SK-N-SH treated with all-trans-retinoic acid at 6 μM for 48 hours (cell line): ENCODE data around the gene FARP1.

Source experiments
- ARNTL ChIP-seq: fragments of 450-650 bp; formaldehyde crosslinking; IDR thresholded peaks from 2 replicates; pipeline ENCODE4 v1.5.0; 2020; ENCODE audit warnings: low read depth, mild to moderate bottlenecking, moderate library complexity, borderline replicate concordance
- BACH2 ChIP-seq: fragments of 250-450 bp; sonication (Bioruptor Pico); IDR thresholded peaks from 2 replicates; pipeline ENCODE4 v1.9.0; 2021; ENCODE audit warnings: mild to moderate bottlenecking, borderline replicate concordance
- CREB5 ChIP-seq: fragments of 250-450 bp; sonication (Bioruptor Pico); IDR thresholded peaks from 2 replicates; pipeline ENCODE4 v1.5.1; 2020; ENCODE audit warnings: low read depth, mild to moderate bottlenecking, moderate library complexity
- CSRNP3 ChIP-seq: fragments of 250-450 bp; sonication (Bioruptor Pico); IDR thresholded peaks from 2 replicates; pipeline ENCODE4 v1.5.1; 2021; ENCODE audit warnings: mild to moderate bottlenecking, moderate library complexity
- ESRRG ChIP-seq: fragments of 250-450 bp; sonication (Bioruptor Pico); IDR thresholded peaks from 2 replicates; pipeline ENCODE4 v1.6.1; 2021; ENCODE audit warnings: mild to moderate bottlenecking
- ISL1 ChIP-seq: fragments of 250-450 bp; sonication (Bioruptor Pico); IDR thresholded peaks from 2 replicates; pipeline ENCODE4 v2.1.2; 2022; ENCODE audit warnings: mild to moderate bottlenecking, moderate library complexity
- OSR1 ChIP-seq: fragments of 250-450 bp; sonication (Bioruptor Pico); IDR thresholded peaks from 2 replicates; pipeline ENCODE4 v1.8.0; 2022; ENCODE audit warnings: moderate library complexity, mild to moderate bottlenecking, inconsistent platforms
- PATZ1 ChIP-seq: fragments of 250-450 bp; sonication (Bioruptor Pico); IDR thresholded peaks from 2 replicates; pipeline ENCODE4 v1.8.0; 2020; ENCODE audit warnings: mild to moderate bottlenecking, moderate library complexity, borderline replicate concordance
- ZFP3 ChIP-seq: fragments of 250-450 bp; sonication (Bioruptor Pico); IDR thresholded peaks from 2 replicates; pipeline ENCODE4 v1.5.0; 2020; ENCODE audit warnings: mild to moderate bottlenecking, moderate library complexity
- ZNF70 ChIP-seq: fragments of 450-650 bp; formaldehyde crosslinking; IDR thresholded peaks from 2 replicates; pipeline ENCODE4 v1.5.0; 2020; ENCODE audit warnings: mild to moderate bottlenecking, moderate library complexity
- ZNF8 ChIP-seq: fragments of 450-650 bp; formaldehyde crosslinking; IDR thresholded peaks from 2 replicates; pipeline ENCODE4 v1.5.0; 2020; ENCODE audit warnings: mild to moderate bottlenecking, moderate library complexity

GRCh38 chr13:98343461-98343860 is 200.6 kb downstream of the FARP1 start:
- TF ChIP-seq OSR1 (CRISPR knock-in tag) = no peak
- TF ChIP-seq ZNF8 (CRISPR knock-in tag) = no peak
- TF ChIP-seq PATZ1 = no peak
- no peak for TF ChIP-seq ARNTL (CRISPR knock-in tag)
- no peak for TF ChIP-seq CSRNP3 (CRISPR knock-in tag)
- no peak for TF ChIP-seq BACH2 (CRISPR knock-in tag)
- no peak for TF ChIP-seq ISL1 (CRISPR knock-in tag)
- no peak for TF ChIP-seq ZNF70 (CRISPR knock-in tag)
- TF ChIP-seq ZFP3 (CRISPR knock-in tag) = no peak
- TF ChIP-seq ESRRG (CRISPR knock-in tag) = no peak
- no peak for TF ChIP-seq CREB5 (CRISPR knock-in tag)
